Stimulated activated naive CD4-positive, alpha-beta T cell treated with Interleukin-2 at 50 U/mL for 16 hours (primary cell): Measurements from ENCODE around the gene FTCDNL1.

Experiments
- DNase-seq: peaks from one replicate; lab custom pipeline; 2025; lab: John Stamatoyannopoulos, UW

Gene FTCDNL1

GRCh38 chr2:199850718-199851500 lies at the start of gene FTCDNL1:
FTCDNL1 (minus strand) TSS chr2:199851192; CDS start chr2:199848962, 2,230 bp downstream.
- DNase-seq, result peak; percentile 65

DNA sequence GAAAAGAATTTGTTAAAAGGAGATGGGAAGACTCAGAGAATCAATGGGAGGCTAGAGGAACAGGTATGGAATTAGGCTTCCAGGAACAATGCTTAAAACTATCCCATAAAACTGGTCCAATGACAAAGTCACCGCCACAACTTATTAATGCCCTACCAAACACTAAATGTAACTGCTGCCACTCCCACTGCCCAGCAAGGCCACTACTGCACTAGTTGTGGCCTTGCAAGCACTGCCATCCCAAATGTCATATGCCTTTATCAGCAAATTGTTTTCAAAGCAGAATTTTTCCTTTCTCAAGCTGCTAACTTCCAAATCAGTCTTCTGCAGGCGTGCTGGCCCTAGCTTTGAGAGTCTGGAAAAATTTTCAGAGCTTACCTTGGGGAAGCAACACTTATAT lies 45.6 kb upstream of the FTCDNL1 start:
- no peak for DNase-seq

- no peak for DNase-seq
Observed at GRCh38 chr2:199895406-199895805, 44.4 kb upstream of the FTCDNL1 start.

DNA sequence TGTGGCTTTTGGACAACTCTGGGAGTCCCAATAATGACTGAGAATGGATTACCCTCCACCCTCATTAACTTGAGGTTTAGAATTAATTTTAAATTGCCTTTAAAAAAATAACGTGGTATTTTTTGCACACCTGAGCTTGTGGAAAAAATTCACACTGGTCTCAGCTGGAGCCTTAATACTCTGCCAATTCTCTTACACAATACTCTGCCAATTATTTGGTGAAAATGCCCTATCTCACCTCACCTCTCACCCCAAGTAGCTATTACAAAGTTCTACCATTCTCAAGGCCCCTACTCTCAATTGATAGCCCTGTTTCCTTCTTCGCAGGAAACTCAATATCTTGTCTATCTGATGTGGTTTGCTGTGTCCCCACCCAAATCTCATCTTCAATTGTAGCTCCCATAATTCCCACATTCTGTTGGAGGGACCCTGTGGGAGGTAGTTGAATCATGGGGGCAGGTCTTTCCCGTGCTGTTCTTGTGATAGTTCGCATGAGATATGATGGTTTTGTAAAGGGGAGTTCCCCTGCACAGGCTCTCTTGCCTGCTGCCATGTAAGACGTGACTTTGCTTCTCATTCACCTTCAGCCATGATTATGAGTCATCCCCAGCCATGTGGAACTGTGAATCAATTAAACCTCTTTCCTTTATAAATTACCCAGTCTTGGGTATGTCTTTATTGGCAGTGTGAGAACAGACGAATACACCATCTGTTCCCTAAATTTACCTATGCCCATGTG lies 32.7 kb upstream of the FTCDNL1 start:
- no peak for DNase-seq

GRCh38 chr2:199882667-199883066 lies 31.7 kb upstream of the FTCDNL1 start:
- DNase-seq, result no peak

- no peak for DNase-seq
Observed at GRCh38 chr2:199875400-199875799, 24.4 kb upstream of the FTCDNL1 start.

GRCh38 chr2:199874209-199874608 lies 23.2 kb upstream of the FTCDNL1 start:
- no peak for DNase-seq

DNA sequence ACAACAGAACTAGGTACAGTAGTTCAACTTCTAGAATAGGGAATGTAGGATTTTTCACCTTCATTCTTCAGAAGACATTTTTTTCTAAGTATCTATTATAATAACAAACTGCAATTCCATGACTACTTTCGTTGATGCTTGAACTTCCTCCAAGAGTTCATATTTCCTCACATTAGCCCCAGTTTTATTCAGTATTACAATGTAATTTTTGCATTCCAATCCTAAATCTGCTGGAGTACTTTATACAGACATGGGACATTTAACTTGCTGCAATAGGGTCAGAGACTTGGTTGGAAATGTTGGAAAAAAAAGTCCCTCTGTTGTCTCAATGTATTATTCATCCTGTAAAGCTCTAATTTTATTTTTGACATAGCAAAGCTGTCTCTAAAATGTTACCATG lies 19.6 kb upstream of the FTCDNL1 start:
- DNase-seq, result no peak

DNA sequence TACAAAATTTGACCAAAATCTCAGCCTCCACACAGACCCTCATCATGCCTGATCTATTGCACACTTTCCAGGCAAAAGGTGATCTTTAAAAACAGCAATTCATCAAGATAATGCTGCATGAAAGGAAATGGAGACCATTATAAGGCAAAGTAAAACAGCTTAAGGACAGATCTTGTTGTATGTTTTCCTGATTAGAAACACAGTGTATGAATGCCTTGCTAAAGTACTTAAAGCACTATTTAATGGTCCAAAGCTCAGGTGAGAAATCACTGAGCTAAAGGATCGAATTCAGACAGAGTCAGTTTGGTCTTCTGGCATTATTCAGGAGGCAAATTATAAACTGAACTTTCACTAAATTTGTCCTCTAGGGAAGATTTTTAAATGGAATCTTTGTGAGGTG lies 18.7 kb upstream of the FTCDNL1 start:
- DNase-seq, result no peak

- DNase-seq, result no peak
Observed at GRCh38 chr2:199869227-199869541, 18.2 kb upstream of the FTCDNL1 start.

DNA sequence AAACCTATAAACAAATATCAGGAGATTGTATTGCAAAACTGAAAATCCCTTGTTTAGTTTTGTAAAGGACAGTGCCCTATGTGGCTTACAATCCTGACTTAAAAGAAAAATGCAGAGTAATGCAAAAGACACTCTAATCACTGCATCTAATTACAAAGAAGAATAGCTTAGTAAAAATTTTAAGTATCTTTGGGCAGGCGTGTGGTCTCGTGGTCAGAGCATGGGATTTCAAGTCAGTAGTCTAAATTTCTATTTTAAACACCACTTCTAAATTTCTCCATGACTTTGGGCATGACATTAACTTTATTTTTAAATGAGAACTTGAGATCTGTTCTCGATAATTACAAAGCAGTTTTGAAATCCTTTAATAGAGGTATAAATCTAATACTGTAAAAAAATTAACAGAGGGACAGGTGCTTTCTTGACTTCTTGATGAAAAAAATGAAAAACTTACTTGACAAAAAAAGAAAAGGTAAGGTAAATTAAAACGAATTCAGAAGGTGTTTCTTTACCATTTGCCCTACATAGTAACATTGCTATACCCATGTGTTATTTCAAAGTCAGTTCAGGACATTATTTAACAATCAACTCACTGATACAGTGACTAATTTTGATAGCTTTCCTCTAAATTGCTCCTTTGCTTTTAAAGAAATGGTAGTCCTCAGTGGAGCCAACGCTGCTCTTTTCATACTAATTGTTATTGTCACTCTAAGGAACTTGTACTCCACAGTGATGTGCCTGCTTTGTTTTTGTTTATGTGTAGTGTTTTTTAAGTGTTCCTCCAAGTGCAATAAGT lies 17.6 kb upstream of the FTCDNL1 start:
- DNase-seq, result no peak

GRCh38 chr2:199865905-199866304 lies 14.9 kb upstream of the FTCDNL1 start:
- no peak for DNase-seq

DNA sequence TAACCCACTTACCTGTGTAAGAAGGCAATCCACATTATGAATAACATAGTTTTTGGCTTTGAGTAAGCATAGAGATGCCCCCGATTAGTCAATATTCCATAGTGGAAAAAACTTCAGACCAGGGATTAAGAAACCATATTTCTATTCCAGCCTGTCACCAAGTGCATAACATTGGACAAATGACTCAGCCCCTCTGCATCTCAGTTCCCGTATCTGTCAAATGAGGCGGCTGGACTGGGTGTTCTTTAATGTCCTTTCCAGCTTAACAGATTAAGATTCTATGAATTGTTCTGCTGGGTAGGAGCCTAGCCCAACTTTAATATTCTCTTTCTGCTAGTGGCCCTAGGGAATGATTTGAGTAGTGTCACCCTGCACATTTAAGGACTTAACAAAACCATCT lies 11.8 kb upstream of the FTCDNL1 start:
- DNase-seq, result no peak

GRCh38 chr2:199861132-199861774 lies 10.3 kb upstream of the FTCDNL1 start:
- DNase-seq, result no peak

DNA sequence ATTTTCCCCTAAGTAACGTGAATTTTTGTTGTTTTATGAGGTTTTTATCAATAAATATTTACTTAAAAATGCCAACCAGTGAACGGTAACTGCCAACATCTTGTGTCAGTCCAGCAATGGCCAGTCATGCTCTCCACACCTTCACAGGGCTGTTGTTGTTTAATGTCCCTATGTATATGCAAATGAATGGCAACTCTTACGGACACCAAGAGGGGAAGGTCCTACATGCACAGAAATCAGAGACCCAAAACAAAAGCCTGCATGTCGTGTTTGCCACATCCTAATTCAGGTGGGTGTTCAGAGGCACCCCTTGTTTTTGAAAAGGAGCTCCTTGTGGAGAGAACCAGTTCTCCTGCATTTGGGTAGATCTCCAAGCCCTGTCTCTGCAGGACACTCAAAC lies 4.8 kb upstream of the FTCDNL1 start:
- DNase-seq, result no peak

GRCh38 chr2:199851883-199852282 lies 891 bp upstream of the FTCDNL1 start:
- no peak for DNase-seq

DNA sequence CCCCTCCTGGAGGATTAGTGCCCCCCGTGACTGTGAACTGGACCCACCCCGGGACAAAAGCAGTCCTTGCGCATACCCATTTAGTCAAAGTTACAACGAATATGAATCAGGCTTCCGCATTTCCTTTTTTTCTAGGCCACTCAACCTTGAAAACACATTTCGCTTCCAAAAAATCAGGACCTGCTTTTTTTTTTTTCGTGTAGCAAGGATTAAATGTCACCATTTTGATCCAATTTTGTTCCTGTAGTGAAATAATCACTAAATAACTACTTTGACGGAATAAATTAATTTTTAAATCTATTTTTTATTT lies 464 bp upstream of the FTCDNL1 start:
- DNase-seq, result no peak

GRCh38 chr2:199850218-199850717 lies 724 bp downstream of the FTCDNL1 start:
- DNase-seq, result no peak

GRCh38 chr2:199848389-199849130 lies 2.4 kb downstream of the FTCDNL1 start:
- no peak for DNase-seq

GRCh38 chr2:199847181-199847864 lies 3.7 kb downstream of the FTCDNL1 start:
- DNase-seq, result no peak
